GM12872 (cell line): ENCODE measurements around the gene CYP4F8.

Source experiments
- CTCF ChIP-seq: IDR thresholded peaks from 3 replicates; pipeline ENCODE4 v1.5.1; 2011; ENCODE audit warnings: low read depth, mild to moderate bottlenecking, low read length, moderate library complexity; ENCODE audit not compliant: insufficient read depth

The CYP4F8 gene

GRCh38 chr19:15672580-15673175 is 57.7 kb downstream of the CYP4F8 start, which contains the start of gene CYP4F12:
CYP4F12 (plus strand) TSS chr19:15673087; CDS start chr19:15673530, 443 bp downstream.
- TF ChIP-seq CTCF: no peak

- no peak for TF ChIP-seq CTCF
Measured at GRCh38 chr19:15673176-15673654, 58.2 kb downstream of the CYP4F8 start.

GRCh38 chr19:15675560-15675959 is 60.5 kb downstream of the CYP4F8 start:
- no peak for TF ChIP-seq CTCF

DNA sequence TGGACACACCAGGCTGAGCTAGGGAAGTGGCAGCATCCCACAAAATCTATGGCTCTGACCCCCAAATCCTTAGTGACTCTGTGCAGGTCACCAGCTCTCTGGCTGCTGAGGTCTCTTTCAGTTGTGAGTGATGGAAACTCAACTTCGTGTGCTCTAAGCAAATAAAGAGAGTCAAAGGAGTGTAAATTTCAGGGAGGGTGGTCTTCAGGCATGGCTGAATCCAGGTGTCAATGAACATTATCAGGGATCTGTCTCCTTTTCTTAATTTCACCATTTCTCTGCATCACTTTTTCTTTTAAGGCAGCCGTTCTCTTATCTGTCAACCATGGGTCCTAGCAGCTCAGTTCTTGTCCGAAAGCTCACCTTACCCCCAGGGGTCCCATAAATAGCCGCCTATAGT is 64.1 kb downstream of the CYP4F8 start:
- no peak for TF ChIP-seq CTCF
